Measurements from ENCODE around the gene ZNF385C.

ZNF385C gene

DNA sequence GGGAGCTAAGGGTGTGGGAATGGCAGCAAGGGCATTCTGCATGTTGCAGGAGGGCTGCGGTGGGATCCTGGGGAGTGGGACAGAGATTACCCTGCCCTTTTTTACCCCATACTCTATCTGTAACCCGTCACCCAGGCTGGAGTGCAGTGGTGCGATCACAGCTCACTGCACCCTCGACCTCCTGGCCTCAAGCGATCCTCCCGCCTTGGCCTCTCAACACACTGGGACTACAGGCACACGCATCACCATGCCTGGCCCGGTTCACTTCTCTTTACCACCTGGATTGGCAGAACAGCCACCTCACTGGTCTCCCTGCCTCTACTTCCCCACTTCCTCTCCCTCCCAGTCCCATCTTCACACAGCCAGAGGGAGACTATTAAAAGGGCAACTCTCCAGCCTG lies 9.5 kb downstream of the ZNF385C start:
- H3K27ac ChIP-seq (ENCODE audit: low read length): no peak overlapping the region
- H3K9me3 ChIP-seq (ENCODE audit: control insufficient read depth in 2 of 2, low read length in 2 of 2): no peaks in the 10 kb centered on the region
- no peaks in the 10 kb centered on the region for H3K36me3 ChIP-seq (ENCODE audit: control insufficient read depth in 2 of 2, insufficient read depth in 2 of 2, low read length in 2 of 2)
- no peak overlapping the region for H3K9ac ChIP-seq (ENCODE audit: low read length in 2 of 2)
- no peaks in the 10 kb centered on the region for H3K4me1 ChIP-seq (ENCODE audit: control insufficient read depth, insufficient read depth, low read length)
- peaks cover 6% of the 10 kb centered on the region in 2 donors for H3K27me3 ChIP-seq (ENCODE audit: control insufficient read depth in 1 of 2, insufficient read depth in 2 of 2, low read length in 2 of 2)
- H3K4me3 ChIP-seq (ENCODE audit: low read length in 2 of 2): no peak overlapping the region

DNA sequence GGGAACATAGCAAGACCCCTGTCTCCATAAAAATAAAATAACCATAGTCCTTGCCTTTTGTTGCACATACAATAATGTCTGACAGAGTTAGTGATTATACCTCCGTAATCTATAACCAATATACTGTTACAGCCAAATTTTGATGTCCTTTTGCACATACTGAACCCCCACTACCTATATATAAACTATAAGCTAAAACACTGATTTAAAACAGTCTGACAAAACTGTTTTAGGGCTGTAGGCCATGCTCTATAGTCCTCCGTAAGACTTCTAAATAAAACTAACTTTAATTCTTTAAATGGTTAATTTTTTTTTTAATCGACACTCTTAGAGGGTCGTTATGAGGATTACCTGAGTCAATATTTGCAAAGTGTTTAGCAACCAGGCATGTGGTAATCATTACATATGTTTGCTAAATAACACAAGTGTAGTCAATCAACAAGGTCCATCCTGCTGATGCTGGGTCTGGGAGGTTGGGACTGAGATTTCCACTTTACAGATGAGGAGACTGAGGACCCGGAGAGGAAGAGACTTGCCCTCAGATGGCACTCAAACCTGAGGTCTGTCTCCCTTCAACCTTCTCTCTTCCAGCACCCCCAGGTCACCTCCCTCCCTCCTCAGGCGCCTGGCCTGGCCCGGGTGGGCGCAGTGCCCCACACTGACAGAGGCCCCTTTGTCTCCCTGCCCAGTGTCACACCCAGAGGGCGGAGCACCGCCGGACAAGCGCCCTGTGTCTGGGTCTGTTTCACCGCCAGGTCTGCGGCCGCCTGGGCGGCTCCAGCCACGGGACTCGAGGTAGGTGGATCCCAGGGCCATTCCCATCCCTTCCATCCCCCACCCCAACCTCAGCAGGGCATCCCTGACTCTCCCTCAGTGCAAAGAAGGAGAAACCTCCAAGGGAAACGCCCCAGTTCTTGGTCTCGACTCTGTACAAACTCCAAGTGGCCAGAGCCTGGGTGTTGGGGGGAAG lies 10.3 kb downstream of the ZNF385C start:
- H3K36me3 ChIP-seq (ENCODE audit: control insufficient read depth in 2 of 2, insufficient read depth in 2 of 2, low read length in 2 of 2): no peaks in the 10 kb centered on the region
- H3K9ac ChIP-seq (ENCODE audit: low read length in 2 of 2): no peak overlapping the region
- no peak overlapping the region for H3K27ac ChIP-seq (ENCODE audit: low read length)
- no peaks in the 10 kb centered on the region for H3K9me3 ChIP-seq (ENCODE audit: control insufficient read depth in 2 of 2, low read length in 2 of 2)
- H3K4me1 ChIP-seq (ENCODE audit: control insufficient read depth, insufficient read depth, low read length): no peaks in the 10 kb centered on the region
- H3K27me3 ChIP-seq (ENCODE audit: control insufficient read depth in 1 of 2, insufficient read depth in 2 of 2, low read length in 2 of 2): peaks cover 6% of the 10 kb centered on the region in 2 donors
- H3K4me3 ChIP-seq (ENCODE audit: low read length in 2 of 2): no peak overlapping the region

GRCh38 chr17:42087042-42087701 lies 11.1 kb downstream of the ZNF385C start:
- H3K27ac ChIP-seq (ENCODE audit: low read length): no peak overlapping the region
- no peak overlapping the region for H3K4me3 ChIP-seq (ENCODE audit: low read length in 2 of 2)
- peaks cover 6% of the 10 kb centered on the region in 2 donors for H3K27me3 ChIP-seq (ENCODE audit: control insufficient read depth in 1 of 2, insufficient read depth in 2 of 2, low read length in 2 of 2)
- H3K9me3 ChIP-seq (ENCODE audit: control insufficient read depth in 2 of 2, low read length in 2 of 2): no peaks in the 10 kb centered on the region
- no peaks in the 10 kb centered on the region for H3K4me1 ChIP-seq (ENCODE audit: control insufficient read depth, insufficient read depth, low read length)
- no peaks in the 10 kb centered on the region for H3K36me3 ChIP-seq (ENCODE audit: control insufficient read depth in 2 of 2, insufficient read depth in 2 of 2, low read length in 2 of 2)
- no peak overlapping the region for H3K9ac ChIP-seq (ENCODE audit: low read length in 2 of 2)

DNA sequence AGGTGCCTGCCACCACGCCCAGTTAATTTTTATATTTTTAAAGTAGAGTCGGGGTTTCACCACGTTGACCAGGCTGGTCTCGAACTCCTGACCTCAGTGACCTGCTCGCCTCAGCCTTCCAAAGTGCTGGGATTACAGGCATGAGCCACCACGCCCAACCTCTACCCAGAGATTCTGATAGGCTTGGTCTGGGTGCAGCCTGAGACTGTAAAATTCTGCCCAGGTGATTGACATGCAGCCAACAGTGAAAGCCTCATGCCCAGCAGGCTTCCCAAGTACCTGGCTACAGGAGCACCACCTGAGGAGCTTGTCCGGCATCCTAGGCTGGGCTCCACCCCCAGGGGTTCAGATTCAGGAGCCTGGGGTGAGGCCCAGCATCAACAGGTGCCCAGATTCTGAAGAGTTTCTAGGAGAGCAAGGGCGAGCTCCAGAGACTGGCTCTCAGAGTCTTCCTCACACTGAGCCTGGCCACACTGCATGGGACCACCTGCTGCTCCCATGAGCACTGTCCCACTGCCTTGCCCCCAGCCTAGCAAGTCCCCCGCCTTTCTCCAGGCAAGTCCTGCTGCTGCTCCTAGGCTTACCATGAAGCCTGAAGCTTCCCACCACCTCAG lies 16.6 kb downstream of the ZNF385C start:
- peaks cover 0 to 2% of the 10 kb centered on the region in 2 donors for H3K27me3 ChIP-seq (ENCODE audit: control insufficient read depth in 1 of 2, insufficient read depth in 2 of 2, low read length in 2 of 2)
- H3K9me3 ChIP-seq (ENCODE audit: control insufficient read depth in 2 of 2, low read length in 2 of 2): no peaks in the 10 kb centered on the region
- no peak overlapping the region for H3K4me3 ChIP-seq (ENCODE audit: low read length in 2 of 2)
- no peak overlapping the region for H3K27ac ChIP-seq (ENCODE audit: low read length)
- H3K4me1 ChIP-seq (ENCODE audit: control insufficient read depth, insufficient read depth, low read length): no peaks in the 10 kb centered on the region
- H3K9ac ChIP-seq (ENCODE audit: low read length in 2 of 2): no peak overlapping the region
- no peaks in the 10 kb centered on the region for H3K36me3 ChIP-seq (ENCODE audit: control insufficient read depth in 2 of 2, insufficient read depth in 2 of 2, low read length in 2 of 2)

- no peak overlapping the region for H3K9ac ChIP-seq (ENCODE audit: low read length in 2 of 2)
- peaks cover 0 to 2% of the 10 kb centered on the region in 2 donors for H3K27me3 ChIP-seq (ENCODE audit: control insufficient read depth in 1 of 2, insufficient read depth in 2 of 2, low read length in 2 of 2)
- no peaks in the 10 kb centered on the region for H3K4me1 ChIP-seq (ENCODE audit: control insufficient read depth, insufficient read depth, low read length)
- H3K9me3 ChIP-seq (ENCODE audit: control insufficient read depth in 2 of 2, low read length in 2 of 2): no peaks in the 10 kb centered on the region
- no peak overlapping the region for H3K4me3 ChIP-seq (ENCODE audit: low read length in 2 of 2)
- no peak overlapping the region for H3K27ac ChIP-seq (ENCODE audit: low read length)
- H3K36me3 ChIP-seq (ENCODE audit: control insufficient read depth in 2 of 2, insufficient read depth in 2 of 2, low read length in 2 of 2): no peaks in the 10 kb centered on the region
These were observed 18.7 kb downstream of the ZNF385C start for GRCh38 chr17:42079541-42079940.

GRCh38 chr17:42078396-42079043 lies 19.8 kb downstream of the ZNF385C start:
- no peaks in the 10 kb centered on the region for H3K36me3 ChIP-seq (ENCODE audit: control insufficient read depth in 2 of 2, insufficient read depth in 2 of 2, low read length in 2 of 2)
- peaks cover 5 to 6% of the 10 kb centered on the region in 2 donors for H3K27me3 ChIP-seq (ENCODE audit: control insufficient read depth in 1 of 2, insufficient read depth in 2 of 2, low read length in 2 of 2)
- no peak overlapping the region for H3K27ac ChIP-seq (ENCODE audit: low read length)
- H3K4me1 ChIP-seq (ENCODE audit: control insufficient read depth, insufficient read depth, low read length): no peaks in the 10 kb centered on the region
- H3K4me3 ChIP-seq (ENCODE audit: low read length in 2 of 2): no peak overlapping the region
- no peak overlapping the region for H3K9ac ChIP-seq (ENCODE audit: low read length in 2 of 2)
- no peaks in the 10 kb centered on the region for H3K9me3 ChIP-seq (ENCODE audit: control insufficient read depth in 2 of 2, low read length in 2 of 2)

DNA sequence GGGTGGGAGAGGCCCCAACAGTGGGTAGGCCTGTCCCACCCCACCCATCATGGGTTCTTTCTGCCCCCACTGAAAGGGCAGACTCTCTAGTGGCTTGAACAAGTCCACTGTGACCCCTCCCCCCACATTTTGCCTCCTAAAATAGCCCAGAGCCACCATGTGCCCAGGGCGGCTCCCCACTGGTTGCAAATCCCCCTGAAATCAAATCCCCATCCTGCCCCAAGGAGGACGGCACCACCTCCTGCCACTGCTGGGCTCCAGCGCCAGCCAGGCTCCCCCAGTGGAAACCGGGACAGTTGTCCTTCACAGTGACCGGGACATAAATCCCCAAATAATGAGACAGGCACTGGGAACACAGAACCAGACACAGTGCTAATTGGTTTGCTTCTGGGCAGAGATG lies 20.5 kb downstream of the ZNF385C start:
- Histone ChIP-seq H3K27ac (ENCODE audit: low read length) (no peak overlapping the region), H3K4me1 (ENCODE audit: control insufficient read depth, insufficient read depth, low read length) (no peaks in the 10 kb centered on the region), H3K9me3 (ENCODE audit: control insufficient read depth in 2 of 2, low read length in 2 of 2) (no peaks in the 10 kb centered on the region), H3K9ac (ENCODE audit: low read length in 2 of 2) (no peak overlapping the region), H3K27me3 (ENCODE audit: control insufficient read depth in 1 of 2, insufficient read depth in 2 of 2, low read length in 2 of 2) (peaks cover 11 to 12% of the 10 kb centered on the region in 2 donors), H3K4me3 (ENCODE audit: low read length in 2 of 2) (no peak overlapping the region), H3K36me3 (ENCODE audit: control insufficient read depth in 2 of 2, insufficient read depth in 2 of 2, low read length in 2 of 2) (no peaks in the 10 kb centered on the region)

GRCh38 chr17:42076797-42077559 lies 21.3 kb downstream of the ZNF385C start:
- Histone ChIP-seq H3K36me3 (ENCODE audit: control insufficient read depth in 2 of 2, insufficient read depth in 2 of 2, low read length in 2 of 2) (no peaks in the 10 kb centered on the region), H3K9me3 (ENCODE audit: control insufficient read depth in 2 of 2, low read length in 2 of 2) (no peaks in the 10 kb centered on the region), H3K27me3 (ENCODE audit: control insufficient read depth in 1 of 2, insufficient read depth in 2 of 2, low read length in 2 of 2) (peaks cover 12 to 19% of the 10 kb centered on the region in 2 donors), H3K4me3 (ENCODE audit: low read length in 2 of 2) (no peak overlapping the region), H3K27ac (ENCODE audit: low read length) (no peak overlapping the region), H3K9ac (ENCODE audit: low read length in 2 of 2) (no peak overlapping the region), H3K4me1 (ENCODE audit: control insufficient read depth, insufficient read depth, low read length) (peaks cover 6% of the 10 kb centered on the region)

DNA sequence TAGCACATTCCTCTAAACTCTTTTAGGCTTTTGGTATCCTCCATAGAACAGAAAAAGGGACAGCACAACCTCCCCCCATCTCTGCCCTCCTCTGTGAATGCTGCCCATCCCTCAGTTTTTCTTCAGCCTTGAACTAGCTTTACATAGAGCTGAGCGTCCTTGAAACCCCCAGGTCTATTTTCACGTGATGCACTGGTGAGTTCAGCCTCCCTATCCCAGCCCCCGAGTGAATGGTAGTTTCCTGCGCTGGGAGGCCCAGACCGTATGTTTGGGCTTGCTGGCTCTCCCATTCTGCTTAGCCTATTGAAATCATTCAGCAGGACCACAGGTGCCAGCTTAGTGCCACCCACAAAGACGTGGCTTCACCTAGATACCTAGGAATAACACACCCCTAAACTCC lies 22.5 kb downstream of the ZNF385C start:
- Histone ChIP-seq H3K9ac (ENCODE audit: low read length in 2 of 2) (no peak overlapping the region), H3K27me3 (ENCODE audit: control insufficient read depth in 1 of 2, insufficient read depth in 2 of 2, low read length in 2 of 2) (peaks cover 20 to 27% of the 10 kb centered on the region in 2 donors), H3K4me1 (ENCODE audit: control insufficient read depth, insufficient read depth, low read length) (peaks cover 6% of the 10 kb centered on the region)

More for the DNA sequence above, 22.5 kb downstream of the ZNF385C start:
- no peak overlapping the region for H3K4me3 ChIP-seq (ENCODE audit: low read length in 2 of 2)
- no peak overlapping the region for H3K27ac ChIP-seq (ENCODE audit: low read length)
- no peaks in the 10 kb centered on the region for H3K9me3 ChIP-seq (ENCODE audit: control insufficient read depth in 2 of 2, low read length in 2 of 2)
- no peaks in the 10 kb centered on the region for H3K36me3 ChIP-seq (ENCODE audit: control insufficient read depth in 2 of 2, insufficient read depth in 2 of 2, low read length in 2 of 2)

All from stomach smooth muscle (tissue), 2 donors.